ENCODE measurements around the gene SP140L.

DNA sequence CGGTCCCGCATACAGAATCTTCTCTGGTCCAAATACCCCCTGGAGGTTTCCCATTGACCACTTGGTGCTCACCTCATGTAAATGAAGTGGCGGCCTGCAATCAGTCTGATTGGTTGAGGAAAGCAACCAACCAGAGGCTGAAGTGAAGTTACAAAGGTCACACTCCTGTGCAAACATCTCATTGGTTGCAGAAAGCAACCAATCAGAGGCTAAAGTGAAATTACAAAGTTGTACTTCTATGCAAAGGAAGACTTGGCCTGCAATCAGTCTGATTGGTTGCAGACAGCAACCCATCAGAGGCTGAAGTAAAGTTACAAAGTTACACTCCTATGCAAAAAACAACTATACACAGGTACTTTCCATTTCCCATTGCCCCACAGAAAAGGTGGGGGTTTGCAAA, 86.5 kb downstream of the SP140L start:
- TF ChIP-seq, protein P1, sequence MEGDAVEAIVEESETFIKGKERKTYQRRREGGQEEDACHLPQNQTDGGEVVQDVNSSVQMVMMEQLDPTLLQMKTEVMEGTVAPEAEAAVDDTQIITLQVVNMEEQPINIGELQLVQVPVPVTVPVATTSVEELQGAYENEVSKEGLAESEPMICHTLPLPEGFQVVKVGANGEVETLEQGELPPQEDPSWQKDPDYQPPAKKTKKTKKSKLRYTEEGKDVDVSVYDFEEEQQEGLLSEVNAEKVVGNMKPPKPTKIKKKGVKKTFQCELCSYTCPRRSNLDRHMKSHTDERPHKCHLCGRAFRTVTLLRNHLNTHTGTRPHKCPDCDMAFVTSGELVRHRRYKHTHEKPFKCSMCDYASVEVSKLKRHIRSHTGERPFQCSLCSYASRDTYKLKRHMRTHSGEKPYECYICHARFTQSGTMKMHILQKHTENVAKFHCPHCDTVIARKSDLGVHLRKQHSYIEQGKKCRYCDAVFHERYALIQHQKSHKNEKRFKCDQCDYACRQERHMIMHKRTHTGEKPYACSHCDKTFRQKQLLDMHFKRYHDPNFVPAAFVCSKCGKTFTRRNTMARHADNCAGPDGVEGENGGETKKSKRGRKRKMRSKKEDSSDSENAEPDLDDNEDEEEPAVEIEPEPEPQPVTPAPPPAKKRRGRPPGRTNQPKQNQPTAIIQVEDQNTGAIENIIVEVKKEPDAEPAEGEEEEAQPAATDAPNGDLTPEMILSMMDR (IDR thresholded peaks at IDR 0.05) = no peak
- TF ChIP-seq POLR2AphosphoS5 (IDR thresholded peaks at IDR 0.05) = no peak
